KOPT-K1 (cell line): ENCODE data around the gene ATP2C2.
"Not testable (repeated sequence)": the region's sequence is repeated elsewhere in the genome, so short reads cannot be mapped to it uniquely, and the experiment has no call there.

ENCODE experiments used
- H3K27ac ChIP-seq: fragments of 200-600 bp; sonication (generic); 2 replicates; pipeline ENCODE4 v1.5.1; 2016; ENCODE audit warnings: antibody characterized with exemption, mild to moderate bottlenecking, low read depth, low read length; ENCODE audit not compliant: poor library complexity, severe bottlenecking
- H3K36me3 ChIP-seq: fragments of 200-600 bp; sonication (generic); 2 replicates; pipeline ENCODE4 v1.5.1; 2017; ENCODE audit warnings: antibody characterized with exemption, mild to moderate bottlenecking, low read length, moderate library complexity; ENCODE audit not compliant: insufficient read depth
- H3K9me3 ChIP-seq: fragments of 200-600 bp; sonication (generic); 2 replicates; pipeline ENCODE4 v1.5.1; 2017; ENCODE audit warnings: antibody characterized with exemption, low read length, mild to moderate bottlenecking; ENCODE audit not compliant: insufficient read depth, poor library complexity, severe bottlenecking

ATP2C2 gene

GRCh38 chr16:84391151-84392030, 23.1 kb downstream of the ATP2C2 start:
- no peak overlapping the region for H3K27ac ChIP-seq
- no peaks in the 10 kb centered on the region for H3K36me3 ChIP-seq
- H3K9me3 ChIP-seq: no peaks in the 10 kb centered on the region

- H3K27ac ChIP-seq: no peak overlapping the region
- H3K9me3 ChIP-seq: no peaks in the 10 kb centered on the region
- H3K36me3 ChIP-seq: no peaks in the 10 kb centered on the region
Observed at GRCh38 chr16:84392031-84392360, 23.7 kb downstream of the ATP2C2 start.

GRCh38 chr16:84396082-84396481, 27.7 kb downstream of the ATP2C2 start:
- not testable (repeated sequence) for H3K27ac ChIP-seq, H3K9me3 ChIP-seq, H3K36me3 ChIP-seq

- Histone ChIP-seq H3K27ac (no peak overlapping the region), H3K36me3 (no peaks in the 10 kb centered on the region), H3K9me3 (no peaks in the 10 kb centered on the region)
Observed at GRCh38 chr16:84396537-84397008, 28.2 kb downstream of the ATP2C2 start.

- Histone ChIP-seq H3K36me3 (no peaks in the 10 kb centered on the region), H3K27ac (no peak overlapping the region), H3K9me3 (no peaks in the 10 kb centered on the region)
Observed at GRCh38 chr16:84397090-84397489, 28.8 kb downstream of the ATP2C2 start.

GRCh38 chr16:84398701-84399100, 30.4 kb downstream of the ATP2C2 start:
- Histone ChIP-seq H3K9me3 (no peaks in the 10 kb centered on the region), H3K36me3 (no peaks in the 10 kb centered on the region), H3K27ac (no peak overlapping the region)

GRCh38 chr16:84399912-84400311, 31.6 kb downstream of the ATP2C2 start:
- not testable (repeated sequence) for H3K27ac ChIP-seq, H3K36me3 ChIP-seq

GRCh38 chr16:84403435-84403834, 35.1 kb downstream of the ATP2C2 start:
- H3K27ac ChIP-seq, H3K36me3 ChIP-seq, H3K9me3 ChIP-seq: not testable (repeated sequence)

More at GRCh38 chr16:84399912-84400311, 31.6 kb downstream of the ATP2C2 start:
- not testable (repeated sequence) for H3K9me3 ChIP-seq

GRCh38 chr16:84404324-84404723, 36.0 kb downstream of the ATP2C2 start:
- Histone ChIP-seq H3K36me3 (no peaks in the 10 kb centered on the region), H3K27ac (no peak overlapping the region), H3K9me3 (no peaks in the 10 kb centered on the region)

GRCh38 chr16:84404936-84405639, 36.8 kb downstream of the ATP2C2 start:
- H3K27ac ChIP-seq: no peak overlapping the region
- H3K36me3 ChIP-seq: no peaks in the 10 kb centered on the region
- H3K9me3 ChIP-seq: no peaks in the 10 kb centered on the region

GRCh38 chr16:84406006-84406963, 37.9 kb downstream of the ATP2C2 start:
- Histone ChIP-seq H3K27ac (no peak overlapping the region), H3K36me3 (no peaks in the 10 kb centered on the region), H3K9me3 (no peaks in the 10 kb centered on the region)

- Histone ChIP-seq H3K27ac (no peak overlapping the region), H3K9me3 (no peaks in the 10 kb centered on the region)
Observed at GRCh38 chr16:84407588-84408313, 39.4 kb downstream of the ATP2C2 start.

GRCh38 chr16:84408314-84408690, 40.0 kb downstream of the ATP2C2 start:
- Histone ChIP-seq H3K27ac (no peak overlapping the region), H3K36me3 (no peaks in the 10 kb centered on the region), H3K9me3 (no peaks in the 10 kb centered on the region)

More at GRCh38 chr16:84407588-84408313, 39.4 kb downstream of the ATP2C2 start:
- no peaks in the 10 kb centered on the region for H3K36me3 ChIP-seq

- H3K27ac ChIP-seq: no peak overlapping the region
- H3K9me3 ChIP-seq: no peaks in the 10 kb centered on the region
- H3K36me3 ChIP-seq: no peaks in the 10 kb centered on the region
Observed at GRCh38 chr16:84408856-84409255, 40.5 kb downstream of the ATP2C2 start.
